OCI-LY1 (cell line): Measurements from ENCODE around the gene PCNX1.

Source experiments
- EZH2 ChIP-seq: fragments of 200-600 bp; sonication (generic), shearing (Covaris generic); IDR thresholded peaks from 2 replicates; pipeline ENCODE4 v1.8.0; 2017; ENCODE audit warnings: borderline replicate concordance, mixed run types, mild to moderate bottlenecking, antibody characterized with exemption, low read length, moderate library complexity, mixed read lengths
- TF ChIP-seq, protein P1 (sequence below): fragments of 200-600 bp; sonication (generic), shearing (Covaris generic); IDR thresholded peaks from 2 replicates; pipeline ENCODE4 v1.5.1; 2017; ENCODE audit warnings: mild to moderate bottlenecking, antibody characterized with exemption, low read length, moderate library complexity, mixed read lengths

DNA sequence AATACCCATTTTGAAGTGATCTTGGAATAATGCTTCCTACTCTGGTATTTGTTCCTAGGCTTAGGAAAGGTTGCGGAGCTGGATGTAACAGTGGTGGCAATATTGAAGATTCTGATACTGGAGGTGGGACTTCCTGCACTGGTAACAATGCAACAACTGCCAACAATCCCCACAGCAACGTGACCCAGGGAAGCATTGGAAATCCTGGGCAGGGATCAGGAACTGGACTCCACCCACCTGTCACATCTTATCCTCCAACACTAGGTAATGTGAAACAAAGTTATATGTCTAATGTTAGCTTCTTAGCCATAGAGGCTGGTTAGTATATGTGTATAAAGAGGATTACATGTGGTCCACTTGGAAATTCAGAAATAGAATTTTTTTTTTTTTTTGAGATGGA is 197.9 kb downstream of the PCNX1 start:
- no peak for TF ChIP-seq EZH2
- TF ChIP-seq, protein P1, sequence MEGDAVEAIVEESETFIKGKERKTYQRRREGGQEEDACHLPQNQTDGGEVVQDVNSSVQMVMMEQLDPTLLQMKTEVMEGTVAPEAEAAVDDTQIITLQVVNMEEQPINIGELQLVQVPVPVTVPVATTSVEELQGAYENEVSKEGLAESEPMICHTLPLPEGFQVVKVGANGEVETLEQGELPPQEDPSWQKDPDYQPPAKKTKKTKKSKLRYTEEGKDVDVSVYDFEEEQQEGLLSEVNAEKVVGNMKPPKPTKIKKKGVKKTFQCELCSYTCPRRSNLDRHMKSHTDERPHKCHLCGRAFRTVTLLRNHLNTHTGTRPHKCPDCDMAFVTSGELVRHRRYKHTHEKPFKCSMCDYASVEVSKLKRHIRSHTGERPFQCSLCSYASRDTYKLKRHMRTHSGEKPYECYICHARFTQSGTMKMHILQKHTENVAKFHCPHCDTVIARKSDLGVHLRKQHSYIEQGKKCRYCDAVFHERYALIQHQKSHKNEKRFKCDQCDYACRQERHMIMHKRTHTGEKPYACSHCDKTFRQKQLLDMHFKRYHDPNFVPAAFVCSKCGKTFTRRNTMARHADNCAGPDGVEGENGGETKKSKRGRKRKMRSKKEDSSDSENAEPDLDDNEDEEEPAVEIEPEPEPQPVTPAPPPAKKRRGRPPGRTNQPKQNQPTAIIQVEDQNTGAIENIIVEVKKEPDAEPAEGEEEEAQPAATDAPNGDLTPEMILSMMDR, result no peak
